AG04450 (cell line): ENCODE results near the gene CFAP410. TPM values are rescaled to one million over a fixed set of nuclear protein-coding genes. Genes with fewer than 3 reads are reported as not detected.

Source experiments
- CTCF ChIA-PET: fragments of 300-600, 350-600 bp; formaldehyde crosslinking; extraction: SDS; loops from one replicate; lab custom pipeline; 2022; ENCODE audit warnings: antibody characterized with exemption, inconsistent platforms; lab: Charles Lee
- POLR2A ChIA-PET: fragments of 350-600 bp; formaldehyde crosslinking; extraction: SDS; loops from one replicate; lab custom pipeline; 2021; ENCODE audit warnings: antibody characterized with exemption, inconsistent platforms; lab: Yijun Ruan, JAX
- DNase-seq: peaks from one replicate; pipeline ENCODE4 v3.0.0-alpha.2; 2011; ENCODE audit warnings: low read depth, low spot score
- H3K27ac ChIP-seq: one replicate; pipeline ENCODE4 v1.5.1; 2012; ENCODE audit warnings: low read depth, low read length, control low read depth
- H3K27me3 ChIP-seq: one replicate; pipeline ENCODE4 v1.6.0; 2012; ENCODE audit warnings: low read length; ENCODE audit not compliant: control insufficient read depth, insufficient read depth
- H3K4me3 ChIP-seq: 2 replicates; pipeline ENCODE4 v1.5.1; 2011; ENCODE audit warnings: mild to moderate bottlenecking, low read depth, low read length, control low read depth
- H3K9me3 ChIP-seq: 2 replicates; pipeline ENCODE4 v1.5.1; 2012; ENCODE audit warnings: low read length; ENCODE audit not compliant: control insufficient read depth, insufficient read depth
- CTCF ChIP-seq: IDR thresholded peaks from 2 replicates; pipeline ENCODE4 v1.5.1; 2011; ENCODE audit warnings: low read depth, low read length, control low read depth, inconsistent platforms
- polyA plus RNA-seq: library from polyadenylated mRNA; depleted of rRNA; stranded (reverse); fragments of >200 nt; gene quantifications from 2 replicates; pipeline ENCODE4 v1.2.3, GENCODE V29; 2011

CFAP410 gene
- polyA plus RNA-seq, 1 experiment, result 3.7 TPM

DNA sequence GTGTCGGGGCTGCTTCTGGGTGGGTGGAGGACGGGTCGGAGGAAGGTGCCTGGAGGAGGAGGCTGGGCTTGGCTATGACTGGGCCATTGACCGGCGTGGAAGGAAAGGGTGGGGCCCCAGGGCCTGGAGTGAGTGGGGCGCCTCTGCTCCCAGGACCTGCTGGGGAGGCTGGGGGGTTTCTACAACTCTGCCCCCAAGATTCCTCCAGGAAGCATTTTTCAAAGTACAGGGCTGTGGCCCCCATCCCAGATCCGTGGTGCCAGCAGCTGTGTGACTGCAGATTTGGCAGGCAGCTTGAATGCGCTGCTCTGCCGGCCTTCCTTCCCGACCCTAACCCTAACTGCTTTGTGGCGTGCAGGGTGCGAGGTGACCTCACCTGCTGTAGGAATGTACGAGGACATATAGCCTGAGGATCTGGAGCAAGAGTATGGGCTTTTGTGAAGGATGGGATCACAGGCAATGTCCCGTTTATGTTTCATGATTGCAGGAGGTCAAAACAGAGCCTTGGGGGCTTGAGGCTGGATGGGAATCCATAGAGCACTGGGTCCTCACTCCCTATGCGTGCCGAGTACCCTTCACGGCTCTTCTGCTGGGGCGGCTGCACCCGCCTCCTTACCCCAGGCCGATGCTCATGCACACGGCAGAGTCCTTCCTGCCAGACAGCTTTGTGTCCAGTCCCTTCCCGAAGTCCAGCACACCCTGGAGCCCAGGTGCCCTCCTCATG is 38.9 kb upstream of the CFAP410 start:
- ChIA-PET POLR2A (no interaction called here), CTCF (no interaction called here)
- Histone ChIP-seq H3K27ac (no peak overlapping the region), H3K4me3 (no peak overlapping the region), H3K9me3 (peaks cover 53% of the 10 kb centered on the region), H3K27me3 (no peaks in the 10 kb centered on the region)
- TF ChIP-seq CTCF, result no peak
- DNase-seq, result no peak

GRCh38 chr21:44377201-44377921 is 38.2 kb upstream of the CFAP410 start:
- Histone ChIP-seq H3K9me3 (peaks cover 53% of the 10 kb centered on the region), H3K27me3 (no peaks in the 10 kb centered on the region), H3K4me3 (no peak overlapping the region), H3K27ac (no peak overlapping the region)
- POLR2A ChIA-PET, result no interaction called here
- no peak for TF ChIP-seq CTCF
- no peak for DNase-seq
- CTCF ChIA-PET, result no interaction called here

- CTCF ChIA-PET, result no interaction called here
- POLR2A ChIA-PET, result no interaction called here
- H3K4me3 ChIP-seq, result no peak overlapping the region
These were observed 37.4 kb upstream of the CFAP410 start for GRCh38 chr21:44376606-44377005.

DNA sequence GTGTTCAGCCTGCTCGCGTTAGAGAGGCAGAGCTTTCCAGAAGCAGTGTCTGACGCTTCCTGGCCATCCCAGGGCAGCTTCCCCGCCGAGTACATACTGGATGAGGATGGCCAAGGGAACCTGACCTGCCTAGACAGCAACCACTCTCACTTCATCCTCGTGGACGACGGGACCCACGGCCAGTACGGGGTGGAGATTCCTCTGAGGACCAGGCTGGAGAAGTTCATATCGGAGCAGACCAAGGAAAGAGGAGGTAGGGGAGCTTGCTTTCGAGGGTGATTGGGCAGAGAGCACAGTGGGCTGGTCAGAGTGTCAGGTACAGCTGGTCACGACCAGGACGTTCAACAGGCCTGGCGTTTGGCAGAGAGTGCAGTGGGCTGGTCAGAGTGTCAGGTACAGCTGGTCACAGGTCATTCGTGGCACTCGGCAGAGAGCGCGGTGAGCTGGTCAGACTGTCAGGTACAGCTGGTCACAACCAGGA is 36.6 kb upstream of the CFAP410 start:
- no peak overlapping the region for H3K27ac ChIP-seq
- H3K4me3 ChIP-seq, result no peak overlapping the region
- no peak for DNase-seq
- H3K27me3 ChIP-seq, result no peaks in the 10 kb centered on the region
- H3K9me3 ChIP-seq, result peaks cover 52% of the 10 kb centered on the region
- no peak for TF ChIP-seq CTCF
- POLR2A ChIA-PET, result no interaction called here
- CTCF ChIA-PET, result no interaction called here

More at GRCh38 chr21:44376606-44377005, 37.4 kb upstream of the CFAP410 start:
- no peak for DNase-seq
- peaks cover 53% of the 10 kb centered on the region for H3K9me3 ChIP-seq
- TF ChIP-seq CTCF, result no peak
- H3K27me3 ChIP-seq, result no peaks in the 10 kb centered on the region
- H3K27ac ChIP-seq, result no peak overlapping the region

- peaks cover 52% of the 10 kb centered on the region for H3K9me3 ChIP-seq
- TF ChIP-seq CTCF, result no peak
- H3K27me3 ChIP-seq, result no peaks in the 10 kb centered on the region
- H3K27ac ChIP-seq, result no peak overlapping the region
- ChIA-PET POLR2A (no interaction called here), CTCF (no interaction called here)
- no peak for DNase-seq
- H3K4me3 ChIP-seq, result no peak overlapping the region
These were observed 36.1 kb upstream of the CFAP410 start for GRCh38 chr21:44375281-44375651.
